ENCODE results near the gene ZNF319.
"Not testable (repeated sequence)": the region's sequence is repeated elsewhere in the genome, so short reads cannot be mapped to it uniquely, and the experiment has no call there.

The ZNF319 gene

GRCh38 chr16:58020628-58021521, 20.4 kb upstream of the ZNF319 start:
- no peak for DNase-seq

- no peak for DNase-seq
Measured at GRCh38 chr16:58019866-58020538, 19.5 kb upstream of the ZNF319 start.

- DNase-seq = no peak
Measured at GRCh38 chr16:58018803-58019202, 18.3 kb upstream of the ZNF319 start.

- DNase-seq = no peak
Measured at GRCh38 chr16:58016840-58017446, 16.5 kb upstream of the ZNF319 start.

- DNase-seq = no peak
Measured at GRCh38 chr16:58013201-58013956, 12.9 kb upstream of the ZNF319 start.

- no peak for DNase-seq
Measured at GRCh38 chr16:58012481-58012880, 12.0 kb upstream of the ZNF319 start.

- no peak for DNase-seq
Measured at GRCh38 chr16:58011652-58012051, 11.2 kb upstream of the ZNF319 start.

GRCh38 chr16:58010886-58011285, 10.4 kb upstream of the ZNF319 start:
- DNase-seq = no peak

- DNase-seq = no peak
Measured at GRCh38 chr16:58009856-58010416, 9.5 kb upstream of the ZNF319 start.

GRCh38 chr16:58004736-58005135, 4.3 kb upstream of the ZNF319 start:
- not testable (repeated sequence) for DNase-seq

- DNase-seq = no peak
Measured at GRCh38 chr16:58002936-58003335, 2.5 kb upstream of the ZNF319 start.

GRCh38 chr16:58002416-58002800, 1.9 kb upstream of the ZNF319 start:
- DNase-seq = no peak

GRCh38 chr16:58001781-58002415, 1.4 kb upstream of the ZNF319 start:
- no peak for DNase-seq

- DNase-seq = peak; percentile 64
Measured at GRCh38 chr16:58000706-58001676, 519 bp upstream of the ZNF319 start, which contains the start of gene USB1. TSS of gene USB1 (plus strand) at chr16:58001407. CDS start at chr16:58001484, 77 bp downstream.

GRCh38 chr16:57999366-57999970, 1.0 kb downstream of the ZNF319 start:
- DNase-seq = no peak

- DNase-seq = no peak
Measured at GRCh38 chr16:57998992-57999365, 1.5 kb downstream of the ZNF319 start.

- no peak for DNase-seq
Measured at GRCh38 chr16:57998486-57998885, 2.0 kb downstream of the ZNF319 start.

GRCh38 chr16:57997528-57998265, 2.8 kb downstream of the ZNF319 start:
- DNase-seq = no peak

GRCh38 chr16:57997176-57997527, 3.3 kb downstream of the ZNF319 start:
- DNase-seq = no peak
